CD4-positive, alpha-beta T cell treated with Interleukin-17A for 1 hour (primary cell): ENCODE data around the gene PRPSAP2.

Experiments used
- DNase-seq: peaks from one replicate; pipeline ENCODE4 v3.0.0-alpha.2; 2020

The PRPSAP2 gene

GRCh38 chr17:18964018-18964351 is 106.1 kb downstream of the PRPSAP2 start:
- no peak for DNase-seq

DNA sequence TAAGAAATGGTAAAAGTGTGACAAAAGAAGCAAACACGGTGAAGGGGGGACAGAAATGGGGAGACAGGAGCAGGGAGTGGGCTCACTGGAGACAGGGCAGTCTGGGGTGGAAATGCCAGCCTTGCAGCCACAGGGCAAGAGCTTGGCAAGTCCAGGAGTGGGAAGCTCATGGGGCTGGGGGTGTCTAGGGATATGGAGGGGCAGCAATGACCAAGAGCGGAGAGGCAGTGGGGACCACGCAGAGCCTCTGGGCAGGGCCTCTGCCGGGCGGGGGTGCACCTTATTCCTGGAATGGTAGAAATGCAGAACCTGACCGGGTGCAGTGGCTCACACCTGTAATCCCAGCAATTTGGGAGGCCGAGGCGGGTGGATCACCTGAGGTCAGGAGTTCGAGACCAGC is 106.6 kb downstream of the PRPSAP2 start:
- no peak for DNase-seq

DNA sequence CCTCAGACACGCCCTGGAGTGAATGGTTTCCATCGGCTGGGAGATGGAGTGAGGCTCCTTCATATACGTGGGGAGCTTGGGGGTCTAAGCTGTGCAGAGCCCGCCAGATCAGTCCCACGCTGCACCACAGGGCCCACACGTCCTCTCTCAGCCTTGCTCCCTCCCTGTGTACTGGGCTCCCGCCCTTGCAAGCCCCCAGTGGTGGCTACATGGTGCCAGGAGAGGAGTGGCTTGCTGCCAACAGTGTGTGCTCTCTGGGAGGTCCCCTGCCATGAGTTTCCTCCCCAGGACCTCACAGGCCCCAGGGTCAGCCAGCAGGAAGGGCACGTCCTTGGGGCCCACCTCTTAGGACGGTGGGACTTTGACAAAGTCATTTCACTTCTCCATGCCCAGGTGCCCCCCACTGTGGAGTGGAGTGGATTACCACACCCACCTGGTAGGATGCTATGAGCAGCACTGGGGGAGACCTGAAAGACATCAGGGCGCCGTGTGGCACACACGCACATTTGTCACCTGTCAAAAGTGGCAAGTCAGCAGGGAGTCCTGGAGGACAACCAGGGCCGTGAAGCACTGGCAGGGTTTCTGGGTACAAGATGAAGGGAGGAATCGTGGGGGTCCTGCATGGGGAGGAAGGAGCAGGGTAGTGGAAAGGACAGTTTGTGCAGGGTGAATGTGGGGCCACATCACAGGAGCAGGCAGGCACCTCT is 107.8 kb downstream of the PRPSAP2 start:
- DNase-seq: no peak

DNA sequence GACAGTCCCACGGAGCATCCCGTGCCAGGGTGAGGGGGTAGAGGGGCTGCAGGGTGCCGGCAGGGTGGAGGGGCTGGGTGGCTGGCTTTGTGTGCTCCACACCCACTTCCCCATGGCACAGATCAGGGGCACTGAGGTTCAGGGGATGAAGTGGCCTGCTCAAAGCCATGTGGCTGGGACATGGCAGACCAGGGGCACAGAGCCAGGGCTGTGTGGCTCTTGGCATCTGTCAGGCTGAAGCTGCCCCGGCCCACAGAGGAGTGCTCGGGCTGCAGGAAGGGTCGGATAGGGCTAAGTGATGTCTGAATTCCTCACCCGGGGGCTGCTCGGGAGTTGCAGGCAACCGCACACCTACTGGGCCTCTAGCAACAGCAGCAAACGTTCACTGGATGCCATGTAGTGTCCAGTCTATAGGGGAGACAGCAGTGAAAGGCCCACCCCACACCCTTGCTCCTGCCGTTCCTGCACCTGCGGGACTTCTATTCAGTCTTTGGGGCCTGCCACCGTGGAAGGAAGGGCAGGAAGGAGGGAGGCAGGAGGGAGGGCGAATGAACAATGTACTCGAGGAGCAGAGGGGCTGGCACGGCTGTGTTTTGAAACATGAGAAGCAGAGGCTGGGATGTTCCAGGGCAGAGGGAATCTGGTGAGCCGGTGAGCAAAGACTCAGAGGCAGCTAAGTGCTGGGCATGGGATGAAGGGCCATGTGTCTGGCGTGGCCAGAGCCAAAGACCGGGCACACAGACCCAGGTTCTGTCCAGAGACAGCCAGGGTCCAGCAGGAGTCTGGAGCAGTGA is 109.1 kb downstream of the PRPSAP2 start:
- no peak for DNase-seq

DNA sequence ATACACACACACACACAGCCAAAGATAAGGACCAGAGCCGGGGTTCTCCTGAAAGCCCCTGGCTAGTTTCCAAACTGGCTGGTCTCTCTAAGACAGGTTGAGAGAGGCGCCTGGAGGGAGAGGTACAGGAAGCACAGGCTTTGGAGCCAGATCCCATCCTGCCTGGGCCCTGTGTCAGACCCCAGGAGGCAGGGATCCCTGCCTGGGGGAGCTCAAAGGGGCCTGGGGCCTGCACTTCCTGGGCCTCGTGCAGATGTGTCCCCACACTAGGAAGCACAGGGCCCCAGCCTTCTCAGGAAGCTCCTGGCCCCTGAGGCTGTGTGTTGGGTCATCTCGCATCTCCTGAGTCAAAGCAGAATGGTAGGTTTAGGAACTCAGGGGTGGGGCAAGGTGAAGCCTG is 110.0 kb downstream of the PRPSAP2 start:
- DNase-seq: no peak

GRCh38 chr17:18968345-18968744 is 110.4 kb downstream of the PRPSAP2 start:
- DNase-seq: no peak

- no peak for DNase-seq
Measured at GRCh38 chr17:18968945-18969887, 111.3 kb downstream of the PRPSAP2 start.

- no peak for DNase-seq
Measured at GRCh38 chr17:18970582-18971480, 112.9 kb downstream of the PRPSAP2 start.

GRCh38 chr17:18971801-18972200 is 113.9 kb downstream of the PRPSAP2 start:
- no peak for DNase-seq

DNA sequence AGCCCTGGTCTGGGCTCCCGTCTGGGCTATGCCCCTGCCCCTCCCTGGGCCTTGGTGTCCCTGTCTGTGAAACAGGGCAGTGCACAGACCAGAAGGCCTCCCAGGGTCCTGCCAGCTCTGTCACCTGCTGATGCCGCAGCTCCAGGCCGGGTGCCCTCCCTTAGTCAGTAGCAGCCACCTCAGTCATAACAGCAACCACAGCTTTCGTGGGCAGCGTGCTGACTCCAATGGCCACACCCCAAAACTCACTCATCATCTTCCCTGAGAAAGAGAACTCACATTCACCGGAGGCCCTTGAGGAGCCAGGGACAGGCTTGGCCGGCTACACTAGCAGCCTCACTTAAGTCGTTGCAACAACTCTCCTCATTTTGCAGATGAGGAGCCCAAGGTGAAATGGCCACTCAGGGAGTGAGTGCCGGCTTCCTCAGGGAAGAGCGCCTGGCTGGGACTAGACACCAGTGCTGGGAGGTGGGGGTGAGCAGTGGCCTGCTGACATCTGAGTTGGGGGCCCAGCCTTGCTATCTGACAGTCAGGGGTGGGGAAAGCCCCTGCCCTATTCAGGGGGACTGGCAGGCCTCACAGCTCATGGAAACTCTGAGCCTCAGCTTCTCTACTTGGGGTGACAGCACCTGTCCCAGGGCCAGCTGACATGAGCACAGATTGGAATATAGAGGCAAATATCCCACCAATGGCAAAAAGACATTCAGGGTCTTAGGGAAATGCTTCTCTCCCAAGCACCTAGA is 116.6 kb downstream of the PRPSAP2 start:
- DNase-seq: no peak

DNA sequence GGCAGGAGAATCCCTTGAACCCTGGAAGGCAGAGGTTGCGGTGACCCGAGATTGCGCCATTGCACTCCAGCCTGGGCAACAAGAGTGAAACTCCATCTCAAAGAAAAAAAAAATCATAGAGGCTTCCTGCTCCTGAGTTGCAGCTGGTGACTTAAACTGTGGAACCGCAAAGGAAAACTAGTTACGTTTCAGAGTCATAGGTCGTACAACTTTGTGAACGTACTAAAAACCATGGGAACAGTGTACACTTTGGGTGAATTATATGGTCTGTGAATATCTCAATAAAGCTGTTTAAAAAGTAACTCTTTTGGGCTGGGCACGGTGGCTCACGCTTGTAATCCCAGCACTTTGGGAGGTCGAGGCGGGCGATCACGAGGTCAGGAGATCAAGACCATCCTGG is 117.7 kb downstream of the PRPSAP2 start:
- no peak for DNase-seq

GRCh38 chr17:18976201-18976600 is 118.3 kb downstream of the PRPSAP2 start:
- DNase-seq: no peak

DNA sequence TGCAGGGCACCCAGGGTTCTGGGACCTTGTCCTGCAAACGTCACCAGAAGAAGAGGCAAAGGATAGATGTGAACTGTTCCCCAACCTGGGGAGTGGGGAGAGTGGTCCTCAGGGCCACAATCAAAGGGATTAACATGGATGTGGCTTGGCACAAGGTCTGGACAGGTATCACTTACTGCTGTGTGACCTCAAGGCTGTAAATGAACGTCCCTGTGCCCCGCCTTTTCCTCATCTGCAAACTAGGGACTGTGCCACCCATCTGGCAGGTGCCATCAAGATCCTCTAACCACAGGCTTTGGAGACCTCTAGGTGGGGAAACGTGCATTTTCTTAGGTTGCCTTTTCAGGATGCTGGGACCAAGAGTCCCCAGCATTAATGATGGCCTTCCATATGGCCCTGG is 119.1 kb downstream of the PRPSAP2 start:
- no peak for DNase-seq

DNA sequence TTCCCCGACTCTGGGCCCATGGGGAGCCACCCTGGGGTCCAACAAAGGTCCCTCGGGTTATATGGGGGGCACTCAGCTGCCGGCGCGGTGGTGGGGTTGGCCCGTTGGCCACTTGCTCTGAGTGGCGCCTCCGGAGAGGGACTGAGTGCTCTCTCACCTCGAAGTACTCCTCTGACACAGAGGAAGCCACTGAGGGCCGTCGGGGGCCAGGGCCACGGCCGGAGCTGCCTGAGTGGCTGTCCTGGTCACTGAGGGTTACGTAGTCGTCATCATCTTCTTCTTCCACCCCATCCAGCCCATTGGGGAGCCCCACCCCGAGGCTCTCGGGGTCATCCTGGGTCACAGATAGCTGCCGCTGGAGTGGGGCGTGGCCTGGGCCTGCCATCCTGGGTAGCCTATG is 119.7 kb downstream of the PRPSAP2 start:
- no peak for DNase-seq

GRCh38 chr17:18978050-18978449 is 120.1 kb downstream of the PRPSAP2 start:
- DNase-seq: no peak

DNA sequence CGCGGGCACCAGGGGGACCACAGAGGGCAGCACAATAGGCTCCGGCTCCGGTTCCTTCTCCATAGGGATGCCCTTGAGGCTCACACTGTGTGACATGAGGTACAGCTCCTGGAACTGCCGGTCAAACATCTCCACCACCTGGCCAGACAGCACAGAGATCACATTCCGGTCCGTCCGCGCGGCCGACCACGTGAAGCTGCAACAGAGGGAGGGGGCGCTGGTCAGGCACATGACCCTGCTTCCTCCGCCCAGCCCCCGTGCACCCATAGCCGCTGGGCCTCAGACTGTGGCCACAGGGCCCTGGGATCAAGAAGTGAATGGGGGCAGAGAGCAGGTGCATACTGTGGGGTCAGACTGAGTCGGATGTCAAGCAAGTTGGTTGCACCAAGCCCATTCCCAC is 120.7 kb downstream of the PRPSAP2 start:
- no peak for DNase-seq
